Measurements from ENCODE around the gene UBE2Q2.
"Not testable (repeated sequence)": the region's sequence is repeated elsewhere in the genome, so short reads cannot be mapped to it uniquely, and the experiment has no call there.

Gene UBE2Q2

GRCh38 chr15:75871589-75871988 is 28.3 kb downstream of the UBE2Q2 start:
- not testable (repeated sequence) for H3K4me3 Mint-ChIP-seq, ATAC-seq, H3K9me3 Mint-ChIP-seq, H3K27ac Mint-ChIP-seq, DNase-seq, H3K27me3 Mint-ChIP-seq
- peaks cover 11% of the 10 kb centered on the region for H3K4me1 Mint-ChIP-seq

- Mint-ChIP-seq H3K27ac (no peak overlapping the region), H3K4me3 (no peak overlapping the region)
Observed at GRCh38 chr15:75872403-75872990, 29.2 kb downstream of the UBE2Q2 start.

GRCh38 chr15:75884041-75884440 is 40.8 kb downstream of the UBE2Q2 start:
- H3K4me1 Mint-ChIP-seq: no peaks in the 10 kb centered on the region
- H3K27me3 Mint-ChIP-seq: no peaks in the 10 kb centered on the region
- no peak for DNase-seq

More at GRCh38 chr15:75872403-75872990, 29.2 kb downstream of the UBE2Q2 start:
- Mint-ChIP-seq H3K27me3 (no peaks in the 10 kb centered on the region), H3K4me1 (peaks cover 2% of the 10 kb centered on the region), H3K9me3 (no peaks in the 10 kb centered on the region)
- DNase-seq (no peak), ATAC-seq (no peak)

GRCh38 chr15:75887178-75887577 is 43.9 kb downstream of the UBE2Q2 start:
- Mint-ChIP-seq H3K4me1 (peaks cover 10% of the 10 kb centered on the region), H3K4me3 (no peak overlapping the region), H3K27ac (no peak overlapping the region), H3K9me3 (no peaks in the 10 kb centered on the region), H3K27me3 (no peaks in the 10 kb centered on the region)
- no peak for DNase-seq
- no peak for ATAC-seq

More at GRCh38 chr15:75884041-75884440, 40.8 kb downstream of the UBE2Q2 start:
- ATAC-seq: no peak
- H3K4me3 Mint-ChIP-seq: no peak overlapping the region
- no peak overlapping the region for H3K27ac Mint-ChIP-seq
- no peaks in the 10 kb centered on the region for H3K9me3 Mint-ChIP-seq

- no peak overlapping the region for H3K27ac Mint-ChIP-seq
- no peaks in the 10 kb centered on the region for H3K9me3 Mint-ChIP-seq
- DNase-seq (no peak), ATAC-seq (peak; percentile 54)
- peaks cover 10% of the 10 kb centered on the region for H3K4me1 Mint-ChIP-seq
- no peaks in the 10 kb centered on the region for H3K27me3 Mint-ChIP-seq
- H3K4me3 Mint-ChIP-seq: no peak overlapping the region
Observed at GRCh38 chr15:75891895-75892294, 48.6 kb downstream of the UBE2Q2 start.

- Mint-ChIP-seq H3K27ac (no peak overlapping the region), H3K4me1 (peaks cover 11% of the 10 kb centered on the region), H3K4me3 (no peak overlapping the region), H3K9me3 (no peaks in the 10 kb centered on the region), H3K27me3 (no peaks in the 10 kb centered on the region)
- ATAC-seq: no peak
- DNase-seq: no peak
Observed at GRCh38 chr15:75895731-75896130, 52.5 kb downstream of the UBE2Q2 start.

- DNase-seq (no peak), ATAC-seq (no peak)
- no peak overlapping the region for H3K27ac Mint-ChIP-seq
- no peaks in the 10 kb centered on the region for H3K9me3 Mint-ChIP-seq
- H3K4me3 Mint-ChIP-seq: peak overlapping the region in 1 of 2 donors; percentile 47
- no peaks in the 10 kb centered on the region for H3K27me3 Mint-ChIP-seq
- H3K4me1 Mint-ChIP-seq: peaks cover 44% of the 10 kb centered on the region
Observed at GRCh38 chr15:75900577-75900976, 57.3 kb downstream of the UBE2Q2 start.

GRCh38 chr15:75902129-75902557 is 58.9 kb downstream of the UBE2Q2 start:
- peaks cover 46% of the 10 kb centered on the region for H3K4me1 Mint-ChIP-seq

GRCh38 chr15:75903331-75904239 is 60.3 kb downstream of the UBE2Q2 start, which contains the start of gene FBXO22:
FBXO22 (plus strand) TSS chr15:75903878; CDS start chr15:75903964, 86 bp downstream.
- peak; percentile 99 for ATAC-seq
- H3K4me3 Mint-ChIP-seq: peak within 1 kb of the TSS; percentile 99
- DNase-seq: peak; percentile 91 to 94
- no peaks in the 10 kb centered on the region for H3K27me3 Mint-ChIP-seq
- peak within 1 kb of the TSS; percentile 97 to 99 for H3K27ac Mint-ChIP-seq
- no peaks in the 10 kb centered on the region for H3K9me3 Mint-ChIP-seq
- H3K4me1 Mint-ChIP-seq: peaks cover 46% of the 10 kb centered on the region

More at GRCh38 chr15:75902129-75902557, 58.9 kb downstream of the UBE2Q2 start:
- Mint-ChIP-seq H3K27ac (peak overlapping the region in 1 of 2 donors; percentile 93), H3K9me3 (no peaks in the 10 kb centered on the region), H3K27me3 (no peaks in the 10 kb centered on the region), H3K4me3 (peak overlapping the region; percentile 53 to 99)
- DNase-seq (no peak), ATAC-seq (no peak)

- Mint-ChIP-seq H3K27ac (peak overlapping the region in 1 of 2 donors; percentile 68), H3K4me3 (peak overlapping the region; percentile 99), H3K9me3 (peaks cover 2 to 3% of the 10 kb centered on the region in 2 donors), H3K27me3 (no peaks in the 10 kb centered on the region), H3K4me1 (peaks cover 59% of the 10 kb centered on the region)
- DNase-seq (no peak), ATAC-seq (no peak)
Observed at GRCh38 chr15:75905231-75905630, 62.0 kb downstream of the UBE2Q2 start.

- H3K4me1 Mint-ChIP-seq: peaks cover 33% of the 10 kb centered on the region
- peaks cover 13 to 18% of the 10 kb centered on the region in 2 donors for H3K9me3 Mint-ChIP-seq
- DNase-seq, ATAC-seq, H3K27me3 Mint-ChIP-seq, H3K4me3 Mint-ChIP-seq: not testable (repeated sequence)
- H3K27ac Mint-ChIP-seq: peak overlapping the region in 1 of 2 donors; percentile 49
Observed at GRCh38 chr15:75910355-75910754, 67.1 kb downstream of the UBE2Q2 start.

- ATAC-seq (no peak), DNase-seq (no peak)
- no peaks in the 10 kb centered on the region for H3K27me3 Mint-ChIP-seq
- no peak overlapping the region for H3K4me3 Mint-ChIP-seq
- H3K9me3 Mint-ChIP-seq: no peaks in the 10 kb centered on the region
- no peak overlapping the region for H3K27ac Mint-ChIP-seq
- peaks cover 5% of the 10 kb centered on the region for H3K4me1 Mint-ChIP-seq
Observed at GRCh38 chr15:75916978-75917377, 73.7 kb downstream of the UBE2Q2 start.

- ATAC-seq (no peak), DNase-seq (no peak)
- Mint-ChIP-seq H3K4me3 (no peak overlapping the region), H3K27me3 (no peaks in the 10 kb centered on the region), H3K4me1 (peaks cover 14% of the 10 kb centered on the region), H3K9me3 (no peaks in the 10 kb centered on the region), H3K27ac (no peak overlapping the region)
Observed at GRCh38 chr15:75918135-75918534, 74.9 kb downstream of the UBE2Q2 start.

GRCh38 chr15:75920079-75920478 is 76.8 kb downstream of the UBE2Q2 start:
- Mint-ChIP-seq H3K4me3 (no peak overlapping the region), H3K27me3 (no peaks in the 10 kb centered on the region), H3K9me3 (no peaks in the 10 kb centered on the region), H3K27ac (no peak overlapping the region), H3K4me1 (peaks cover 22% of the 10 kb centered on the region)
- DNase-seq (no peak), ATAC-seq (no peak)

GRCh38 chr15:75921732-75922703 is 78.8 kb downstream of the UBE2Q2 start:
- Mint-ChIP-seq H3K9me3 (no peaks in the 10 kb centered on the region), H3K27me3 (no peaks in the 10 kb centered on the region), H3K27ac (no peak overlapping the region), H3K4me1 (peaks cover 30% of the 10 kb centered on the region), H3K4me3 (no peak overlapping the region)
- DNase-seq (no peak), ATAC-seq (peak; percentile 45)

Data from stimulated activated naive CD8-positive, alpha-beta T cell treated with anti-CD3 and anti-CD28 coated beads, Interleukin-15, amount 100 ng/mL, for 72 hours (primary cell).